ENCODE measurements around the gene SUPT16H. TPM values are rescaled to one million over a fixed set of nuclear protein-coding genes. Genes with fewer than 3 reads are reported as not detected.
"Not testable (repeated sequence)": the region's sequence is repeated elsewhere in the genome, so short reads cannot be mapped to it uniquely, and the experiment has no call there.

The SUPT16H gene

DNA sequence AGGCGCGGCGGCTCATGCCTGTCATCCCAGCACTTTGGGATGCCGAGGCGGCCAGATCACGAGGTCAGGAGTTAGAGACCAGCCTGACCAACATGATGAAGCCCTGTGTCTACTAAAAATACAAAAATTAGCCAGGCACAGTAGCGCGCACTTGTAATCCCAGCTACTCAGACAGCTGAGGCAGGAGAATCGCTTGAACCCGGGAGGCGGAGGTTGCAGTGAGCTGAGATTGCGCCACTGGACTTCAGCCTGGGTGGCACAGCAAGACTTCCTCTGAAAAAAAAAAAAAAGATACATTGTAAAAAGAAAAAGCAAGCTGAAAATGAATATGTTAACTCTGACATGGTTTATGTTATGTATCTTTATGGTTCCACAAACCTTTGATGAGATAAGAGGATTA lies 70.3 kb downstream of the SUPT16H start:
- no peaks in the 10 kb centered on the region for H3K4me1 ChIP-seq (ENCODE audit: control insufficient read depth, insufficient read depth, low read length)
- H3K9me3 ChIP-seq (replicated peaks; ENCODE audit: low read length) = no peaks in the 10 kb centered on the region
- peaks cover 42% of the 10 kb centered on the region for H3K27me3 ChIP-seq (ENCODE audit: control insufficient read depth, insufficient read depth, low read length)

GRCh38 chr14:21311614-21312013 lies 72.2 kb downstream of the SUPT16H start:
- Histone ChIP-seq H3K4me2 (ENCODE audit: low read length) (no peak overlapping the region), H3K27me3 (ENCODE audit: control insufficient read depth, insufficient read depth, low read length) (peaks cover 47% of the 10 kb centered on the region), H3K4me1 (ENCODE audit: control insufficient read depth, insufficient read depth, low read length) (no peaks in the 10 kb centered on the region), H3K9ac (ENCODE audit: low read depth, low read length) (no peak overlapping the region), H3K36me3 (ENCODE audit: insufficient read depth, low read length) (no peaks in the 10 kb centered on the region), H3K9me3 (replicated peaks; ENCODE audit: low read length) (no peaks in the 10 kb centered on the region), H3K4me3 (ENCODE audit: low read length) (no peak overlapping the region)

More for the DNA sequence above, 70.3 kb downstream of the SUPT16H start:
- no peak overlapping the region for H3K9ac ChIP-seq (ENCODE audit: low read depth, low read length)
- no peak overlapping the region for H3K4me3 ChIP-seq (ENCODE audit: low read length)
- no peak overlapping the region for H3K4me2 ChIP-seq (ENCODE audit: low read length)
- no peaks in the 10 kb centered on the region for H3K36me3 ChIP-seq (ENCODE audit: insufficient read depth, low read length)

DNA sequence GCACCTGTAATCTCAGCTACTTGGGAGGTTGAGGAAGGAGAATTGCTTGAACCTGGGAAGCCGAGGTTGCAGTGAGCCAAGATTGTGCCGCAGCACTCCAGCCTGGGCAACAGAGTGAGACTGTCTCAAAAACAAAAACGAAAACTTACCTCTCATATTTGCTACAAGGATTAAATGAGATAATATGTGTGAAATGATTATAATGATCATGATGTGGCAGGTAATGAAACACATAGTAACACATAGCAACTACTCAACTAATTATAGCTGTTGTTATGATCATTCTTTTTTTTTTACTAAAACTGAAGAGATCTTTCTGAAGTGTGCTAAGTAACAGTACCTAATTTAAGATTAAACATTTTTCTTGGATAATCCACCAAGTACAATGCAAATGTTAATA lies 73.9 kb downstream of the SUPT16H start:
- no peaks in the 10 kb centered on the region for H3K4me1 ChIP-seq (ENCODE audit: control insufficient read depth, insufficient read depth, low read length)
- no peak overlapping the region for H3K9ac ChIP-seq (ENCODE audit: low read depth, low read length)
- peaks cover 57% of the 10 kb centered on the region for H3K27me3 ChIP-seq (ENCODE audit: control insufficient read depth, insufficient read depth, low read length)
- H3K4me2 ChIP-seq (ENCODE audit: low read length) = no peak overlapping the region
- no peak overlapping the region for H3K4me3 ChIP-seq (ENCODE audit: low read length)
- H3K9me3 ChIP-seq (replicated peaks; ENCODE audit: low read length) = no peaks in the 10 kb centered on the region
- no peaks in the 10 kb centered on the region for H3K36me3 ChIP-seq (ENCODE audit: insufficient read depth, low read length)

DNA sequence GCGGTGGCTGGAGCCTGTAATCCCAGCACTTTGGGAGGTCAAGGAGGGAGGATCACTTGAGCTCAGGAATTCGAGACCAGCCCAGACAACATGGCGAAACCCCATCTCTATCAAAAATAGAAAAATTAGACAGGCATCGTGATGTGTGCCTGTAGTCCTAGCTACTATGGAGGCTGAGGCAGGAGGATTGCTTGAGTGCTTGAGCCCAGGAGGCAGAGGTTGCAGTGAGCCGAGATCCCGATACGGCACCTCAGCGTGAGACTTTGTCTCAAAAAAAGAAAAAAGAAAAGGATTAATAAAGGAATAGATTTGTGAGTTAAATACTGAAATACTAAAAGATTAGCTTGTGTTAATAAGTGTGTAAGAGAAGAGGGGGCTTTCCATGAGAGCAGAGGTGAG lies 74.6 kb downstream of the SUPT16H start:
- Histone ChIP-seq H3K4me2 (ENCODE audit: low read length) (peak overlapping the region; percentile 47), H3K4me1 (ENCODE audit: control insufficient read depth, insufficient read depth, low read length) (no peaks in the 10 kb centered on the region), H3K36me3 (ENCODE audit: insufficient read depth, low read length) (no peaks in the 10 kb centered on the region), H3K27me3 (ENCODE audit: control insufficient read depth, insufficient read depth, low read length) (peaks cover 57% of the 10 kb centered on the region), H3K4me3 (ENCODE audit: low read length) (no peak overlapping the region), H3K9me3 (replicated peaks; ENCODE audit: low read length) (no peaks in the 10 kb centered on the region), H3K9ac (ENCODE audit: low read depth, low read length) (no peak overlapping the region)

DNA sequence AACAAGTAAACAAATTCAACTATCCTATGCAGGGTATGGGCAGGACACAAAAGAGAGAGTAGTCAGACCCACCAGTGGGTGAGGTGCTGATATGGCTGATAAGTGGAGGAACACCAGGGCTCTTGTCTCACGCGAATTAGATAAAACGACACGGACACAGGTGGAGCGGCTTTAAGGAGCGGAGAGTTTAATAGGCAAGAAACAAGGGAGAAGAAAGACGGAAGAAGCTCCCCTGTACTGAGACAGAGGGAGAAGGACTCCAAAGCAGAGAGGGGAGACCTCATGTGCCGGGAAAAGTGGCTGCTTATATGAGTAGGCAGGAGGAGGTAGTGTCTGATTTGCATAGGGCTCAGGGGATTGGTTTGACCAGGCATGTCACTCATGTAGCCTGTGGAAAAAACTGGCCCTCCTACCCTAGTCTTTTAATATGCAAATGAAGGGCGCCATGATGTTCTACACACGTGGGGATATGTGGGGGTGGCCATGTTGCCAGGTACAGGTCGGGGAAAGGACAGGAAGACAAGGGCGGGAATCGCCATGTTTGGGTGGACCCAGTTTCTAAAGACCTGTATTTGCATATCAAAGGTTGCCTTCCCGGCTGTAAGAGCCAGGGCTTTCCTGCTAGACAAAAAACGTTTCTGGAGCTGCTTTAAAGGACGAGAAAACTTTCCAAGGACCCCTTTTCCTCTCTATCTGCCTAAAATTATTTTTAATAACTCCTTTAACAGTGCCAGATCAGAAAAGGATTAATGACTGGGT lies 75.2 kb downstream of the SUPT16H start:
- Histone ChIP-seq H3K9me3 (replicated peaks; ENCODE audit: low read length) (no peaks in the 10 kb centered on the region), H3K9ac (ENCODE audit: low read depth, low read length) (no peak overlapping the region), H3K4me3 (ENCODE audit: low read length) (peak overlapping the region; percentile 47), H3K27me3 (ENCODE audit: control insufficient read depth, insufficient read depth, low read length) (peaks cover 57% of the 10 kb centered on the region), H3K36me3 (ENCODE audit: insufficient read depth, low read length) (no peaks in the 10 kb centered on the region), H3K4me1 (ENCODE audit: control insufficient read depth, insufficient read depth, low read length) (no peaks in the 10 kb centered on the region), H3K4me2 (ENCODE audit: low read length) (peak overlapping the region; percentile 47)

- H3K27me3 ChIP-seq (ENCODE audit: control insufficient read depth, insufficient read depth, low read length) = peaks cover 57% of the 10 kb centered on the region
- no peaks in the 10 kb centered on the region for H3K36me3 ChIP-seq (ENCODE audit: insufficient read depth, low read length)
- H3K9me3 ChIP-seq (replicated peaks; ENCODE audit: low read length) = no peaks in the 10 kb centered on the region
- no peak overlapping the region for H3K9ac ChIP-seq (ENCODE audit: low read depth, low read length)
- H3K4me2 ChIP-seq (ENCODE audit: low read length) = peak overlapping the region; percentile 47
- H3K4me1 ChIP-seq (ENCODE audit: control insufficient read depth, insufficient read depth, low read length) = no peaks in the 10 kb centered on the region
- H3K4me3 ChIP-seq (ENCODE audit: low read length) = no peak overlapping the region
Measured at GRCh38 chr14:21308132-21308478, 75.7 kb downstream of the SUPT16H start.

GRCh38 chr14:21307637-21308036 lies 76.2 kb downstream of the SUPT16H start:
- Histone ChIP-seq H3K4me1 (ENCODE audit: control insufficient read depth, insufficient read depth, low read length) (no peaks in the 10 kb centered on the region), H3K4me3 (ENCODE audit: low read length) (no peak overlapping the region), H3K36me3 (ENCODE audit: insufficient read depth, low read length) (no peaks in the 10 kb centered on the region), H3K9me3 (replicated peaks; ENCODE audit: low read length) (no peaks in the 10 kb centered on the region), H3K9ac (ENCODE audit: low read depth, low read length) (no peak overlapping the region), H3K4me2 (ENCODE audit: low read length) (no peak overlapping the region), H3K27me3 (ENCODE audit: control insufficient read depth, insufficient read depth, low read length) (peaks cover 57% of the 10 kb centered on the region)

DNA sequence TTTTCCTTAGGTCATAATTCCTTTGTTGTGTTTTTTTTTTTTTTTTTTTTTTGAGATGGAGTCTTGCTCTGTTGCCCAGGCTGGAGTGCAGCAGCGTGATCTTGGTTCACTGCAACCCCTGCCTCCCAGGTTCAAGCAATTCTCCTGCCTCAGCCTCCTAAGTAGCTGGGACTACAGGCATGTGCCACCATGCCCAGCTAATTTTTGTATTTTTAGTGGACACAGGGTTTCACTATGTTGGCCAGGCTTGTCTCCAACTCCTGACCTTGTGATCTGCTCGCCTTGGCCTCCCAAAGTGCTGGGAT lies 81.0 kb downstream of the SUPT16H start:
- H3K9ac ChIP-seq (ENCODE audit: low read depth, low read length); H3K4me3 ChIP-seq (ENCODE audit: low read length); H3K9me3 ChIP-seq (replicated peaks; ENCODE audit: low read length); H3K4me2 ChIP-seq (ENCODE audit: low read length); H3K4me1 ChIP-seq (ENCODE audit: control insufficient read depth, insufficient read depth, low read length); H3K36me3 ChIP-seq (ENCODE audit: insufficient read depth, low read length): not testable (repeated sequence)
- H3K27me3 ChIP-seq (ENCODE audit: control insufficient read depth, insufficient read depth, low read length) = peaks cover 41% of the 10 kb centered on the region

DNA sequence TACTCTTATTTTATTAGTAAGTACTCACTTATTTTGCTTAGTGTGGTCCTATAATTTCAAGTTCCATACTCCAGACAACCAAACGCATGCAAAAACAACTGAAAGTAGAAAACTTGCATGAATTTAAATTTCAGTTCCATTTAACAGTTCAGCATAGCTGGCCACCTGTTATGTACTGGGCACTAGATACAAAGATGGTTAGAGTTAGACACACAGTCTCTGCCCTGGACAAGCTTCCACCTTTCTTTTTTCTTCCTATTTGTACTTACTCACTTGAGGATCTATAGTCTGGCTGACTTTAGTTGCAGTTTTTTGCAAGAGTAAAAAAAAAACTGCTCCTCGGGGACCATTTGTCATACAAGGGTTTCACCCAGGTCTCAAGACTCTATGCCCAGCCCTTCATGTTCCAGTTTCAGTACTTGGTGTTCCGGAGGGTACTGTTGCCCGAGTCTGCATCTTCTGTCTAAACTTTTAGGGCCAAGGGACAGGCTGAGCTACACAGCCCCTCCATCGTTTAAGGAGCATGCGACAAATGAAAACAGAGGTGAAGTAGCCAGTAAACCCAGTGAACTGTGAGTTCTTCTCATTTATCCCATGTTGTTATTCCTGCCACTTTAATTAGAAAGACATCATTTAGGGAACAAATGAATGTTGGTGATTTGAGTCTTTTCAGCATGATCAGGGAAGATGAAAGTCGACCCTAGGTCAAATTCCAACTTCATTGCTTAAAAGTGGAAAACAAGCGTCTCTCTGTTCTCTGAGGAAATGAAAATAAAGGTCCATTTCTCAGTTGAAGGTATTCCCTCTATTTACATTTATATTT lies 81.6 kb downstream of the SUPT16H start:
- Histone ChIP-seq H3K4me3 (ENCODE audit: low read length) (no peak overlapping the region), H3K4me2 (ENCODE audit: low read length) (no peak overlapping the region), H3K9ac (ENCODE audit: low read depth, low read length) (no peak overlapping the region), H3K9me3 (replicated peaks; ENCODE audit: low read length) (no peaks in the 10 kb centered on the region), H3K27me3 (ENCODE audit: control insufficient read depth, insufficient read depth, low read length) (peaks cover 36% of the 10 kb centered on the region), H3K4me1 (ENCODE audit: control insufficient read depth, insufficient read depth, low read length) (no peaks in the 10 kb centered on the region), H3K36me3 (ENCODE audit: insufficient read depth, low read length) (no peaks in the 10 kb centered on the region)

Small RNA genes within 50 kb of the gene (small RNA-seq; reads per million reads assigned to genes)
- gene RN7SL650P (not detected), gene SNORD8 (350 reads per million, percentile 98 among the genes with 10 or more reads in this experiment), gene SNORD9 (682 reads per million, percentile 99 among the genes with 10 or more reads in this experiment)

All from skeletal muscle satellite cell (primary cell).